Measurements from ENCODE around the gene PINK1. TPM values are rescaled to one million over a fixed set of nuclear protein-coding genes. Genes with fewer than 3 reads are reported as not detected.

Gene PINK1
- total RNA-seq, 1 experiment from 2014 or later: 48.6 TPM

- Histone ChIP-seq H3K9me2 (ENCODE audit: insufficient read depth) (no peaks in the 10 kb centered on the region), H3K4me1 (replicated peaks; ENCODE audit: insufficient read depth) (peaks cover 19% of the 10 kb centered on the region), H3K27ac (0 out of 2 replicates have a peak overlapping the region, but pooled peaks have one; percentile 26), H2AFZ (peak overlapping the region; percentile 79), H3K9me3 (ENCODE audit: insufficient read depth, low read depth) (no peaks in the 10 kb centered on the region), H3K79me2 (ENCODE audit: low read depth) (no peaks in the 10 kb centered on the region), H3K27me3 (ENCODE audit: insufficient read depth, low read depth) (no peaks in the 10 kb centered on the region), H4K20me1 (ENCODE audit: insufficient read depth) (no peaks in the 10 kb centered on the region), H3K36me3 (ENCODE audit: low read depth) (no peaks in the 10 kb centered on the region), H3F3A (ENCODE audit: insufficient read depth, low read depth) (0 out of 2 replicates have a peak, but pooled peaks cover 10% of the 10 kb centered on the region), H3K4me3 (peak overlapping the region; percentile 58), H3K4me2 (peak overlapping the region; percentile 95)
- TF ChIP-seq EZH2 (IDR thresholded peaks at IDR 0.05; ENCODE audit: low read depth): no peak
- no peak for TF ChIP-seq CTCF (conservative IDR thresholded peaks at IDR 0.05)
- intact Hi-C loops (cut with micrococcal nuclease; ENCODE audit: unreplicated experiment): loop anchor here (1.0 to 10.0 kb wide), 3 partner anchors 57 to 709 kb away; partner anchors contain the start of gene PLA2G2E
- DNase-seq: no peak
- CTCF ChIA-PET: interaction anchor here (0.5 to 1.7 kb wide), 7 partner anchors 20 to 454 kb away, joined by 3 to 16 read pairs (median 5); partner anchors contain the start of gene CDA
- POLR2A ChIA-PET (ENCODE audit: unreplicated experiment): interaction anchor here (0.5 to 1.0 kb wide), 8 partner anchors 21 to 354 kb away, joined by 3 to 23 read pairs (median 6); partner anchors contain the start of genes CDA and MUL1
- BruUV-seq (replicated peaks): TSS peak; percentile 43
Measured at GRCh38 chr1:20634065-20634593, 871 bp downstream of the PINK1 start.

- peak overlapping the region; percentile 95 for H3K4me2 ChIP-seq
- no peak for TF ChIP-seq CTCF (conservative IDR thresholded peaks at IDR 0.05)
- no peak for TF ChIP-seq EZH2 (IDR thresholded peaks at IDR 0.05; ENCODE audit: low read depth)
- no peaks in the 10 kb centered on the region for H3K36me3 ChIP-seq (ENCODE audit: low read depth)
- no peaks in the 10 kb centered on the region for H3K9me3 ChIP-seq (ENCODE audit: insufficient read depth, low read depth)
- no peaks in the 10 kb centered on the region for H3K27me3 ChIP-seq (ENCODE audit: insufficient read depth, low read depth)
- H3K27ac ChIP-seq: 0 out of 2 replicates have a peak overlapping the region, but pooled peaks have one; percentile 26
- peak; percentile 51 to 62 for DNase-seq
- 0 out of 2 replicates have a peak, but pooled peaks cover 10% of the 10 kb centered on the region for H3F3A ChIP-seq (ENCODE audit: insufficient read depth, low read depth)
- H2AFZ ChIP-seq: peak overlapping the region; percentile 79
- intact Hi-C loops (cut with micrococcal nuclease; ENCODE audit: unreplicated experiment): loop anchor here (1.0 to 10.0 kb wide), 3 partner anchors 57 to 710 kb away; partner anchors contain the start of gene PLA2G2E
- H3K9me2 ChIP-seq (ENCODE audit: insufficient read depth): no peaks in the 10 kb centered on the region
- no peaks in the 10 kb centered on the region for H4K20me1 ChIP-seq (ENCODE audit: insufficient read depth)
- BruUV-seq (replicated peaks): no TSS peak
- POLR2A ChIA-PET (ENCODE audit: unreplicated experiment): interaction anchor here (0.7 kb wide), 1 partner anchor 24 kb away, joined by 3 read pairs; no protein-coding TSS in a partner anchor
- peak overlapping the region; percentile 58 for H3K4me3 ChIP-seq
- H3K4me1 ChIP-seq (replicated peaks; ENCODE audit: insufficient read depth): peaks cover 19% of the 10 kb centered on the region
- H3K79me2 ChIP-seq (ENCODE audit: low read depth): no peaks in the 10 kb centered on the region
- CTCF ChIA-PET: interaction anchor here (1.6 kb wide), 1 partner anchor 46 kb away, joined by 8 read pairs; the partner anchor contains the start of gene CDA
Measured at GRCh38 chr1:20634594-20635084, 1.4 kb downstream of the PINK1 start.

DNA sequence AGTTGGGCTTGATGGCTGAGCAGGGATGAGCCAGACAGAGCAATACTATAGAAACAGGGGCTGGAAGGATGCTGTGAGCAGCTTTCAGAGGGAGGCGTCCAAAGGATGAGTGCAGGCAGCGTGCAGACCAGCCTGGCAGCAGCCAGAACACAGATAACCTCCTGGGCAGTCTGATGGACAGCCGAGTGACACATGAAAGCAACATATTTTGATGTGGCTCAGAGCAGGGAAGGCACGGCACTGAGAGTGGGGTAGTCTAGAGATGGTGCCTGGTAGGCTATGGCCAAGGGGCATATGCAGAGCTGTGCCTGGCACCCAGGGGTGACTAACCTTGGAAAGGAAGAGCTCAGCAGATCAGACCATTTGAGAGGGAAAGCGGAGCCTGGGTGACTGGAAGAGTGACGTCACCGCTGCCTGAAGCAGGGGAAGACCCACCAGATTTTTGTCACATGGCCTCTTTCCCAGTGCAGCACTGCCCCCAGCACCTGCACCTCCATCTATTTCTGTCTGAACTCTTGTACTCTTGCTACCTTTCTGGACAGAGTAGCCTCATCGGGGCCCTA, 3.6 kb downstream of the PINK1 start:
- H4K20me1 ChIP-seq (ENCODE audit: insufficient read depth): no peaks in the 10 kb centered on the region
- ChIA-PET POLR2A (ENCODE audit: unreplicated experiment) (no interaction called here), CTCF (interaction anchor here (0.7 kb wide), 1 partner anchor 256 kb away, joined by 6 read pairs; no protein-coding TSS in a partner anchor)
- H3K4me2 ChIP-seq: no peak overlapping the region
- no peak for DNase-seq
- H3K4me3 ChIP-seq: no peak overlapping the region
- no peaks in the 10 kb centered on the region for H3K79me2 ChIP-seq (ENCODE audit: low read depth)
- H3K27me3 ChIP-seq (ENCODE audit: insufficient read depth, low read depth): no peaks in the 10 kb centered on the region
- 0 out of 2 replicates have a peak, but pooled peaks cover 10% of the 10 kb centered on the region for H3F3A ChIP-seq (ENCODE audit: insufficient read depth, low read depth)
- BruUV-seq (replicated peaks): no TSS peak
- no peak overlapping the region for H3K27ac ChIP-seq
- H3K9me2 ChIP-seq (ENCODE audit: insufficient read depth): no peaks in the 10 kb centered on the region
- intact Hi-C loops (cut with micrococcal nuclease; ENCODE audit: unreplicated experiment): loop anchor here (10.0 kb wide), 1 partner anchor 712 kb away; the partner anchor contains the start of gene PLA2G2E
- no peak overlapping the region for H2AFZ ChIP-seq
- TF ChIP-seq EZH2 (IDR thresholded peaks at IDR 0.05; ENCODE audit: low read depth) (no peak), CTCF (conservative IDR thresholded peaks at IDR 0.05) (no peak)
- no peaks in the 10 kb centered on the region for H3K9me3 ChIP-seq (ENCODE audit: insufficient read depth, low read depth)
- H3K4me1 ChIP-seq (replicated peaks; ENCODE audit: insufficient read depth): peaks cover 19% of the 10 kb centered on the region
- H3K36me3 ChIP-seq (ENCODE audit: low read depth): no peaks in the 10 kb centered on the region
